GM13976 (cell line): ENCODE data around the gene PSMC4.
"Not testable (repeated sequence)": the region's sequence is repeated elsewhere in the genome, so short reads cannot be mapped to it uniquely, and the experiment has no call there.

Experiments used
- DNase-seq: peaks from one replicate; pipeline ENCODE4 v3.0.0; 2012; ENCODE audit warnings: low spot score
- CTCF ChIP-seq: IDR thresholded peaks from 2 replicates; pipeline ENCODE4 v1.5.1; 2012; ENCODE audit warnings: borderline replicate concordance, mild to moderate bottlenecking; ENCODE audit not compliant: insufficient read depth; ENCODE audit errors: extremely low read depth, missing control alignments, control extremely low read depth
- in situ Hi-C: fragments of 300-500 bp; cut with MboI; formaldehyde crosslinking; loops from one replicate; pipeline ENCODE4 v1.12.0; 2022; ENCODE audit warnings: low sequenced_read_pairs, mixed read lengths, inconsistent platforms; ENCODE audit not compliant: unreplicated experiment

Gene PSMC4

GRCh38 chr19:39951686-39952085 lies 19.3 kb upstream of the PSMC4 start:
- TF ChIP-seq CTCF, result no peak
- in situ Hi-C loops, result no loop called here
- DNase-seq, result no peak

GRCh38 chr19:39953915-39954314 lies 17.1 kb upstream of the PSMC4 start:
- in situ Hi-C loops, result no loop called here
- TF ChIP-seq CTCF, result no peak
- DNase-seq, result no peak

- in situ Hi-C loops, DNase-seq: not testable (repeated sequence)
Measured at GRCh38 chr19:39957886-39958285, 13.1 kb upstream of the PSMC4 start.

GRCh38 chr19:39958942-39959341 lies 12.0 kb upstream of the PSMC4 start:
- in situ Hi-C loops, result not testable (repeated sequence)

GRCh38 chr19:39959407-39959806 lies 11.6 kb upstream of the PSMC4 start:
- DNase-seq, in situ Hi-C loops: not testable (repeated sequence)

More at GRCh38 chr19:39958942-39959341, 12.0 kb upstream of the PSMC4 start:
- DNase-seq, result not testable (repeated sequence)

GRCh38 chr19:39963898-39964297 lies 7.1 kb upstream of the PSMC4 start:
- TF ChIP-seq CTCF, result no peak
- in situ Hi-C loops, result no loop called here
- no peak for DNase-seq

GRCh38 chr19:39966617-39967016 lies 4.3 kb upstream of the PSMC4 start:
- DNase-seq, result no peak
- TF ChIP-seq CTCF, result no peak
- in situ Hi-C loops, result no loop called here

- in situ Hi-C loops, result no loop called here
Measured at GRCh38 chr19:39967561-39967960, 3.4 kb upstream of the PSMC4 start.

More at GRCh38 chr19:39967561-39967960, 3.4 kb upstream of the PSMC4 start:
- TF ChIP-seq CTCF, result no peak
- no peak for DNase-seq
